ENCODE data around the gene GLP1R.
"Not testable (repeated sequence)": the region's sequence is repeated elsewhere in the genome, so short reads cannot be mapped to it uniquely, and the experiment has no call there.

DNA sequence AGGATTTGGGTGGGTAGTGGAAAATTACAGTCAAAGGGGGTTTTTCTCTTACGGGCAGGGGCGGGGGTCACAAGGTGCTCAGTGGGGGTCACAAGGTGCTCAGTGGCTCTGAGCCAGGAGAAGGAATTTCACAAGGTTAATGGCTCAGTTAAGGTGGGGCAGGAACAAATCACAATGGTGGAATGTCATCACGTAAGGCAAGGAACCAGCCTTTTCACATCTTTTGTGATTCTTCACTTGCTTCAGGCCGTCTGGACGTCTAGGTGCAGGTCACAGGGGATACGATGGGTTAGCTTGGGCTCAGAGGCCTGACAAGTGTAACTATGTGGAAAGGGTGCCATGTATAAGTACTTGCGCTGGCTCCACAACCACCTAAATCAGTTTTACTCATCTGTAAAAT lies 87.6 kb downstream of the GLP1R start:
- TF ChIP-seq, protein P1, sequence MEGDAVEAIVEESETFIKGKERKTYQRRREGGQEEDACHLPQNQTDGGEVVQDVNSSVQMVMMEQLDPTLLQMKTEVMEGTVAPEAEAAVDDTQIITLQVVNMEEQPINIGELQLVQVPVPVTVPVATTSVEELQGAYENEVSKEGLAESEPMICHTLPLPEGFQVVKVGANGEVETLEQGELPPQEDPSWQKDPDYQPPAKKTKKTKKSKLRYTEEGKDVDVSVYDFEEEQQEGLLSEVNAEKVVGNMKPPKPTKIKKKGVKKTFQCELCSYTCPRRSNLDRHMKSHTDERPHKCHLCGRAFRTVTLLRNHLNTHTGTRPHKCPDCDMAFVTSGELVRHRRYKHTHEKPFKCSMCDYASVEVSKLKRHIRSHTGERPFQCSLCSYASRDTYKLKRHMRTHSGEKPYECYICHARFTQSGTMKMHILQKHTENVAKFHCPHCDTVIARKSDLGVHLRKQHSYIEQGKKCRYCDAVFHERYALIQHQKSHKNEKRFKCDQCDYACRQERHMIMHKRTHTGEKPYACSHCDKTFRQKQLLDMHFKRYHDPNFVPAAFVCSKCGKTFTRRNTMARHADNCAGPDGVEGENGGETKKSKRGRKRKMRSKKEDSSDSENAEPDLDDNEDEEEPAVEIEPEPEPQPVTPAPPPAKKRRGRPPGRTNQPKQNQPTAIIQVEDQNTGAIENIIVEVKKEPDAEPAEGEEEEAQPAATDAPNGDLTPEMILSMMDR (IDR thresholded peaks at IDR 0.05; ENCODE audit: insufficient read depth, low read length, poor library complexity, severe bottlenecking), result not testable (repeated sequence)
- not testable (repeated sequence) for TF ChIP-seq EZH2phosphoT487 (conservative IDR thresholded peaks at IDR 0.05; ENCODE audit: low read length)
